Stimulated activated CD4-positive, alpha-beta T cell treated with anti-CD3 and anti-CD28 coated beads, Interleukin-4, amount 100 ng/mL, for 48 hours (primary cell): ENCODE measurements around the gene PCDHB11.
A peak's percentile ranks its signal among the peaks of the same experiment; 100 is the strongest.
"Not testable (repeated sequence)": the region's sequence is repeated elsewhere in the genome, so short reads cannot be mapped to it uniquely, and the experiment has no call there.

Source experiments
- DNase-seq, 2 donors: peaks; one replicate each; pipeline ENCODE4 v3.0.0-alpha.2; 2020; ENCODE audit warnings: low read depth in 2 of 2

PCDHB11 gene

GRCh38 chr5:141236516-141237313 lies 37.3 kb downstream of the PCDHB11 start:
- DNase-seq = no peak

- DNase-seq = no peak
Observed at GRCh38 chr5:141241496-141241895, 42.1 kb downstream of the PCDHB11 start.

GRCh38 chr5:141245250-141245717 lies 45.9 kb downstream of the PCDHB11 start, which contains the start of gene PCDHB15:
PCDHB15 (plus strand) TSS chr5:141245395; CDS start chr5:141245579, 184 bp downstream.
- peak; percentile 5 to 6 for DNase-seq

- not testable (repeated sequence) for DNase-seq
Observed at GRCh38 chr5:141246971-141247370, 47.5 kb downstream of the PCDHB11 start.

- DNase-seq = not testable (repeated sequence)
Observed at GRCh38 chr5:141247434-141247833, 48.0 kb downstream of the PCDHB11 start.

- no peak for DNase-seq
Observed at GRCh38 chr5:141250576-141250975, 51.1 kb downstream of the PCDHB11 start.
